Lower leg skin (tissue), 3 donors: ENCODE data around the gene TFE3.

Experiments used
- CTCF ChIP-seq, 3 donors: fragments of 450-650 bp; IDR thresholded peaks; one replicate each; pipeline ENCODE4 v1.5.1; 2016; ENCODE audit warnings: antibody characterized with exemption in 3 of 3, mild to moderate bottlenecking in 3 of 3, moderate library complexity in 2 of 3
- POLR2A ChIP-seq, 2 donors: fragments of 450-650 bp; IDR thresholded peaks; one replicate each; pipeline ENCODE4 v1.6.1; 2016 to 2017; ENCODE audit warnings: antibody characterized with exemption in 2 of 2, mild to moderate bottlenecking in 1 of 2, moderate library complexity in 1 of 2

- TF ChIP-seq POLR2A (IDR thresholded peaks at IDR 0.05) (no peak), CTCF (IDR thresholded peaks at IDR 0.05) (no peak)
Observed at GRCh38 chrX:49054073-49054762, 11.1 kb upstream of the TFE3 start.
